H9 (cell line): ENCODE results near the gene SIPA1L3. TPM values are rescaled to one million over a fixed set of nuclear protein-coding genes. Genes with fewer than 3 reads are reported as not detected.

Experiments
- DNase-seq: peaks from one replicate; pipeline ENCODE4 v3.0.0-alpha.2; 2017
- H2AFZ ChIP-seq: one replicate; pipeline ENCODE4 v1.6.1; 2013; ENCODE audit warnings: mild to moderate bottlenecking, low read length, control low read depth, moderate library complexity
- H2AK5ac ChIP-seq: 2 replicates; pipeline ENCODE4 v1.6.1; 2013; ENCODE audit warnings: low read length, control low read depth, mixed read lengths; ENCODE audit not compliant: insufficient read length
- H2BK120ac ChIP-seq: one replicate; pipeline ENCODE4 v1.6.1; 2013; ENCODE audit warnings: low read depth, mild to moderate bottlenecking, low read length, control low read depth, inconsistent platforms; ENCODE audit not compliant: poor library complexity, severe bottlenecking
- H2BK12ac ChIP-seq: 2 replicates; pipeline ENCODE4 v1.6.1; 2013; ENCODE audit warnings: low read length, control low read depth, mixed read lengths, low read depth; ENCODE audit not compliant: insufficient read length
- H2BK15ac ChIP-seq: 2 replicates; pipeline ENCODE4 v1.6.1; 2013; ENCODE audit warnings: low read depth, low read length, control low read depth
- H2BK20ac ChIP-seq: one replicate; pipeline ENCODE4 v1.6.1; 2013; ENCODE audit warnings: low read depth, mild to moderate bottlenecking, low read length, control low read depth, inconsistent platforms; ENCODE audit not compliant: poor library complexity, severe bottlenecking
- H2BK5ac ChIP-seq: 2 replicates; pipeline ENCODE4 v1.6.1; 2013; ENCODE audit warnings: low read length, control low read depth, mixed read lengths; ENCODE audit not compliant: insufficient read length
- H3K14ac ChIP-seq: 2 replicates; pipeline ENCODE4 v1.6.1; 2013; ENCODE audit warnings: low read length, control low read depth; ENCODE audit not compliant: insufficient read depth
- H3K18ac ChIP-seq: 2 replicates; pipeline ENCODE4 v1.6.1; 2013; ENCODE audit warnings: low read depth, mild to moderate bottlenecking, mixed read lengths, low read length, control low read depth; ENCODE audit not compliant: insufficient read length
- H3K23ac ChIP-seq: 2 replicates; pipeline ENCODE4 v1.6.1; 2013; ENCODE audit warnings: low read length, control low read depth, mixed read lengths, low read depth; ENCODE audit not compliant: insufficient read length
- H3K23me2 ChIP-seq: 2 replicates; pipeline ENCODE4 v1.6.1; 2013; ENCODE audit warnings: low read depth, mild to moderate bottlenecking, mixed read lengths, low read length, control low read depth; ENCODE audit not compliant: insufficient read length, poor library complexity, severe bottlenecking
- H3K27ac ChIP-seq: 2 replicates; pipeline ENCODE4 v1.5.1; 2013; ENCODE audit warnings: low read length, control low read depth, mixed read lengths, low read depth; ENCODE audit not compliant: insufficient read length
- H3K27me3 ChIP-seq: 2 replicates; pipeline ENCODE4 v1.6.1; 2013; ENCODE audit warnings: low read length, control low read depth, inconsistent platforms; ENCODE audit not compliant: insufficient read depth
- H3K4ac ChIP-seq: 2 replicates; pipeline ENCODE4 v1.6.1; 2013; ENCODE audit warnings: low read depth, mild to moderate bottlenecking, control low read depth, inconsistent platforms, low read length, moderate library complexity
- H3K4me1 ChIP-seq: 2 replicates; pipeline ENCODE4 v1.6.1; 2013; ENCODE audit warnings: low read length, control low read depth, inconsistent platforms; ENCODE audit not compliant: insufficient read depth
- H3K4me2 ChIP-seq: 2 replicates; pipeline ENCODE4 v1.6.1; 2013; ENCODE audit warnings: low read length, control low read depth, mixed read lengths; ENCODE audit not compliant: insufficient read length, insufficient read depth
- H3K56ac ChIP-seq: 2 replicates; pipeline ENCODE4 v1.6.1; 2013; ENCODE audit warnings: low read depth, mild to moderate bottlenecking, mixed read lengths, low read length, control low read depth; ENCODE audit not compliant: insufficient read length
- H3K79me1 ChIP-seq: 2 replicates; pipeline ENCODE4 v1.6.1; 2013; ENCODE audit warnings: low read depth, mild to moderate bottlenecking, moderate library complexity, low read length, control low read depth, inconsistent platforms; ENCODE audit not compliant: insufficient read depth, poor library complexity, severe bottlenecking
- H3K79me2 ChIP-seq: 2 replicates; pipeline ENCODE4 v1.6.1; 2013; ENCODE audit warnings: low read length, control low read depth, inconsistent platforms; ENCODE audit not compliant: insufficient read depth
- H3K9ac ChIP-seq: 2 replicates; pipeline ENCODE4 v1.6.1; 2013; ENCODE audit warnings: low read length, control low read depth, mixed read lengths; ENCODE audit not compliant: insufficient read length; ENCODE audit errors: extremely low read depth
- H3K9me3 ChIP-seq: one replicate; pipeline ENCODE4 v1.6.1; 2013; ENCODE audit warnings: low read depth, low read length, inconsistent platforms; ENCODE audit not compliant: control insufficient read depth
- H3T11ph ChIP-seq: one replicate; pipeline ENCODE4 v1.6.1; 2013; ENCODE audit warnings: mild to moderate bottlenecking, low read length, control low read depth, inconsistent platforms
- H4K20me1 ChIP-seq: one replicate; pipeline ENCODE4 v1.6.1; 2013; ENCODE audit not compliant: control insufficient read depth, insufficient read length, insufficient read depth
- H4K5ac ChIP-seq: 2 replicates; pipeline ENCODE4 v1.6.1; 2013; ENCODE audit warnings: low read depth, mild to moderate bottlenecking, mixed read lengths, low read length, control low read depth; ENCODE audit not compliant: insufficient read length
- H4K8ac ChIP-seq: replicated peaks from 2 replicates; pipeline ENCODE4 v1.6.1; 2013; ENCODE audit warnings: low read length, control low read depth, mixed read lengths, low read depth; ENCODE audit not compliant: insufficient read length
- H4K91ac ChIP-seq: 2 replicates; pipeline ENCODE4 v1.6.1; 2013; ENCODE audit warnings: low read depth, mild to moderate bottlenecking, moderate library complexity, mixed read lengths, low read length, control low read depth; ENCODE audit not compliant: insufficient read length
- H3K27ac Mint-ChIP-seq, 3 experiments: 2 replicates in 2 of 3; 3 replicates in 1 of 3; pipeline ENCODE4 v1.8.0; 2020 to 2021; ENCODE audit warnings: mixed read lengths in 3 of 3, mild to moderate bottlenecking in 1 of 3, moderate library complexity in 1 of 3
- H3K27me3 Mint-ChIP-seq: 2 replicates; pipeline ENCODE4 v1.8.0; 2021; ENCODE audit warnings: low read depth, mild to moderate bottlenecking, moderate library complexity, mixed read lengths
- H3K36me3 Mint-ChIP-seq, 3 experiments: 2 replicates in 2 of 3; 3 replicates in 1 of 3; pipeline ENCODE4 v1.8.0; 2020 to 2021; ENCODE audit warnings: low read depth in 3 of 3, mixed read lengths in 3 of 3; ENCODE audit not compliant: insufficient read depth in 1 of 3
- H3K4me1 Mint-ChIP-seq, 2 experiments: 2 replicates each; pipeline ENCODE4 v1.8.0; 2020; ENCODE audit warnings: mixed read lengths in 2 of 2
- H3K4me3 Mint-ChIP-seq, 2 experiments: 2 replicates in 1 of 2; 3 replicates in 1 of 2; pipeline ENCODE4 v1.8.0; 2020 to 2021; ENCODE audit warnings: mild to moderate bottlenecking in 2 of 2, mixed read lengths in 2 of 2, moderate library complexity in 1 of 2
- H3K9me3 Mint-ChIP-seq, 2 experiments: 2 replicates in 1 of 2; 3 replicates in 1 of 2; pipeline ENCODE4 v1.8.0; 2020; ENCODE audit warnings: mild to moderate bottlenecking in 2 of 2, mixed read lengths in 2 of 2, moderate library complexity in 1 of 2
- CTCF ChIP-seq: fragments of 200-600 bp; sonication (generic); conservative IDR thresholded peaks from 3 replicates; pipeline ENCODE4 v1.8.0; 2021; ENCODE audit warnings: antibody characterized with exemption, mild to moderate bottlenecking
- WGBS: extraction: QIAGEN DNeasy Blood & Tissue Kit; methylation state at CpG from one replicate; pipeline ENCODE4 v1.1.7; 2013; ENCODE audit warnings: missing lambda C conversion rate, low lambda C conversion rate, mixed read lengths; ENCODE audit not compliant: insufficient read length; ENCODE audit errors: extremely low coverage; 5-methylcytosine and 5-hydroxymethylcytosine counted together
- total RNA-seq: library from RNA; stranded (reverse); gene quantifications from 2 replicates; pipeline ENCODE4 v1.2.1, GENCODE V29; 2021

The SIPA1L3 gene
- total RNA-seq, 1 experiment from 2014 or later = 40.1 TPM

GRCh38 chr19:38081547-38082255 is 174.7 kb downstream of the SIPA1L3 start:
- H3K4me2 ChIP-seq = no peak overlapping the region
- no peak overlapping the region for H3K56ac ChIP-seq
- no peak overlapping the region for H2BK120ac ChIP-seq
- H3K36me3 Mint-ChIP-seq = peaks cover 4 to 11% (median 8%) of the 10 kb centered on the region in 3 experiments; a peak in 6 of 7 replicates
- no peaks in the 10 kb centered on the region for H4K20me1 ChIP-seq
- H3K9me3 Mint-ChIP-seq = no peaks in the 10 kb centered on the region
- no peak overlapping the region for H3K4me3 Mint-ChIP-seq
- H3K9me3 ChIP-seq = no peaks in the 10 kb centered on the region
- H3K18ac ChIP-seq = no peak overlapping the region
- no peak overlapping the region for H2BK20ac ChIP-seq
- H3K27ac ChIP-seq = no peak overlapping the region
- H3K4ac ChIP-seq = no peak overlapping the region
- H3K79me2 ChIP-seq = no peaks in the 10 kb centered on the region
- no peak overlapping the region for H2AFZ ChIP-seq
- H2BK12ac ChIP-seq = no peak overlapping the region
- no peak overlapping the region for H3T11ph ChIP-seq
- H4K8ac ChIP-seq = no peak overlapping the region
- no peak overlapping the region for H2BK15ac ChIP-seq
- no peak overlapping the region; a peak in 1 of 7 replicates for H3K27ac Mint-ChIP-seq
- no peaks in the 10 kb centered on the region for H3K79me1 ChIP-seq
- no peak overlapping the region for H4K91ac ChIP-seq
- H3K4me1 Mint-ChIP-seq = peaks cover 12 to 19% of the 10 kb centered on the region in 2 experiments
- H3K14ac ChIP-seq = no peak overlapping the region
- no peaks in the 10 kb centered on the region for H3K23me2 ChIP-seq
- H2BK5ac ChIP-seq = no peak overlapping the region
- no peaks in the 10 kb centered on the region for H3K27me3 ChIP-seq
- H3K27me3 Mint-ChIP-seq = no peaks in the 10 kb centered on the region
- no peak for DNase-seq
- WGBS = no CpG with 5 or more reads among the region's 51 CpGs
- H3K23ac ChIP-seq = no peak overlapping the region
- H3K4me1 ChIP-seq = peaks cover 3% of the 10 kb centered on the region; the same call in 1 of the 2 replicates
- no peak overlapping the region for H4K5ac ChIP-seq
- H2AK5ac ChIP-seq = no peak overlapping the region
- TF ChIP-seq CTCF = no peak
- H3K9ac ChIP-seq = no peak overlapping the region
